GM21576 (cell line): Measurements from ENCODE around the gene ENO2.

Experiments
- ATAC-seq: cut with Tn5 transposase; IDR thresholded peaks from one replicate; pipeline ENCODE4 v1.9.1; 2021; ENCODE audit warnings: mild to moderate bottlenecking, moderate library complexity; ENCODE audit not compliant: unreplicated experiment

The ENO2 gene

GRCh38 chr12:6929466-6930452, 15.4 kb downstream of the ENO2 start:
- ATAC-seq, result no peak

GRCh38 chr12:6932766-6933165, 18.4 kb downstream of the ENO2 start:
- no peak for ATAC-seq

- no peak for ATAC-seq
Measured at GRCh38 chr12:6934110-6934509, 19.7 kb downstream of the ENO2 start.

GRCh38 chr12:6935371-6936193, 21.2 kb downstream of the ENO2 start:
- no peak for ATAC-seq

GRCh38 chr12:6936194-6936635, 21.8 kb downstream of the ENO2 start:
- ATAC-seq, result no peak

- peak; percentile 6 for ATAC-seq
Measured at GRCh38 chr12:6936636-6937480, 22.5 kb downstream of the ENO2 start.

DNA sequence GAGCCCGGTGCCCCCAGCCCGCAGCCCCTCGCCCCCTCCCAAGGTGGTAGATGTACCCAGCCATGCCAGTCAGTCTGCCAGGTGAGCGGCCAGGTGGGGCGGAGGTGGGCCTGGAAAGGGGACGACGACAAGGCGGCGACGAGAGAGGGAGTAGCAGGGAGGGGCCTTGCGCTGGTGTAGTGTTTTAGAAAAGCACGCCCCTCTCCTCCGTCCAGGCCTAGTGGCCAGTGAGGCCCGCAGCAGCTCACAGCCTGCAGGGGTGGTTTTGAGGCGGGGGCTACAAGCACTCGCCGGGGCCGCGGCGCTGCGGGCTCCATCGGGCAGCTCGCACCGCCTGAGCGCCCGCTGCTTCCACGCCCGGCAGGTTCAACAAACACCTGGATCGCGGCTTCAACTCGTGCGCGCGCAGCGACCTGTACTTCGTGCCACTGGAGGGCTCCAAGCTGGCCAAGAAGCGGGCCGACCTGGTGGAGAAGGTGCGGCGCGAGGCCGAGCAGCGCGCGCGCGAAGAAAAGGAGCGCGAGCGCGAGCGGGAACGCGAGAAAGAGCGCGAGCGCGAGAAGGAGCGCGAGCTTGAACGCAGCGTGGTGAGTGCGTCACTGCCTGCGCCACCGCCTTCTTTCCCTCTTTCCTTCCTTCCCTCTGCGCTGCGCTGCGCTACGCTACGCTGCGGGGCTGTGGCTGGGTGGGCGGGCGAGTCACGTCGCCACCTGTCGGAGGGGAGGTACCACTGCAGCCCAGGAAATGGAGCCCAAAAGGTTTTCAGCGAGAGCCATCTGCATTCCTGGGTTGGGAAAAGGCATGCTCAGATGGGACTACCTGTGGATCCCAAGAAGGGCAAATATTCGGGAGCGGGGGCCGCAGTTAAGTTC, 23.3 kb downstream of the ENO2 start:
- peak; percentile 89 for ATAC-seq

DNA sequence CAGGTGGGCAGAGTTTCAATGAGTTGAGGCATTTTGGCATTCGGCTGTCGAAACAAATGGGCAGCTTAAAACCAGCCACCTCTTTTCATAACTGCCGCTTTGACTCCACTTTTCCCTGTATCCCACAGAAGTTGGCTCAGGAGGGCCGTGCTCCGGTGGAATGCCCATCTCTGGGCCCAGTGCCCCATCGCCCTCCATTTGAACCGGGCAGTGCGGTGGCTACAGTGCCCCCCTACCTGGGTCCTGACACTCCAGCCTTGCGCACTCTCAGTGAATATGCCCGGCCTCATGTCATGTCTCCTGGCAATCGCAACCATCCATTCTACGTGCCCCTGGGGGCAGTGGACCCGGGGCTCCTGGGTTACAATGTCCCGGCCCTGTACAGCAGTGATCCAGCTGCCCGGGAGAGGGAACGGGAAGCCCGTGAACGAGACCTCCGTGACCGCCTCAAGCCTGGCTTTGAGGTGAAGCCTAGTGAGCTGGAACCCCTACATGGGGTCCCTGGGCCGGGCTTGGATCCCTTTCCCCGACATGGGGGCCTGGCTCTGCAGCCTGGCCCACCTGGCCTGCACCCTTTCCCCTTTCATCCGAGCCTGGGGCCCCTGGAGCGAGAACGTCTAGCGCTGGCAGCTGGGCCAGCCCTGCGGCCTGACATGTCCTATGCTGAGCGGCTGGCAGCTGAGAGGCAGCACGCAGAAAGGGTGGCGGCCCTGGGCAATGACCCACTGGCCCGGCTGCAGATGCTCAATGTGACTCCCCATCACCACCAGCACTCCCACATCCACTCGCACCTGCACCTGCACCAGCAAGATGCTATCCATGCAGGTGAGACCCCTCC, 24.2 kb downstream of the ENO2 start:
- ATAC-seq, result no peak

DNA sequence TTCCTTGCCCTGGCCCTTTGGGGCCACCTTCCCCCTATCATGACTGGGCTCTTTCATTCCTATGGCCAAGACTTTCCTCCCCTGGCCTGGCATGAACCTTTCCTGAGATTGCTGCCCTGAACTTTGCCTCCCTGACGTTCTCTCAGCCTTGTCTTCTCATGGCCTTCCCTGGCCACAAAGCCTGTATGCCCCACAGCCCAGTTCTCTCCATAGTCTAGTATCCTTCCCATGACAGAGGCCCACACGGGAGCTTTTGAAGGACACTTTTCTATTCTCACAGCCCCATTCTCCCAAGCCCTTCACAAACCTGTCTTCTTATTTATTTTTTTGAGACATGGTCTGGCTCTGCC, 24.8 kb downstream of the ENO2 start:
- ATAC-seq, result no peak

GRCh38 chr12:6941267-6941666, 26.9 kb downstream of the ENO2 start:
- no peak for ATAC-seq

- ATAC-seq, result no peak
Measured at GRCh38 chr12:6941782-6942181, 27.4 kb downstream of the ENO2 start.

- no peak for ATAC-seq
Measured at GRCh38 chr12:6942331-6942665, 27.9 kb downstream of the ENO2 start.

DNA sequence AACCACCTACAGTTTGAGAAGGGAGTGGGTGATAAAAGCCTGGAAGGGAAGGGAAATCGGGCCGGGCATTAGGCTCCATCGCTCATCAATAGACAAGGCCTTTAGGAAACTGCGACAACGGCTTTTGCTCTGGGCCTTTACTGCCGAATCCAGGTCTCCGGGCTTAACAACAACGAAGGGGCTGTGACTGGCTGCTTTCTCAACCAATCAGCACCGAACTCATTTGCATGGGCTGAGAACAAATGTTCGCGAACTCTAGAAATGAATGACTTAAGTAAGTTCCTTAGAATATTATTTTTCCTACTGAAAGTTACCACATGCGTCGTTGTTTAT, 29.0 kb downstream of the ENO2 start:
- ATAC-seq, result peak; percentile 33

DNA sequence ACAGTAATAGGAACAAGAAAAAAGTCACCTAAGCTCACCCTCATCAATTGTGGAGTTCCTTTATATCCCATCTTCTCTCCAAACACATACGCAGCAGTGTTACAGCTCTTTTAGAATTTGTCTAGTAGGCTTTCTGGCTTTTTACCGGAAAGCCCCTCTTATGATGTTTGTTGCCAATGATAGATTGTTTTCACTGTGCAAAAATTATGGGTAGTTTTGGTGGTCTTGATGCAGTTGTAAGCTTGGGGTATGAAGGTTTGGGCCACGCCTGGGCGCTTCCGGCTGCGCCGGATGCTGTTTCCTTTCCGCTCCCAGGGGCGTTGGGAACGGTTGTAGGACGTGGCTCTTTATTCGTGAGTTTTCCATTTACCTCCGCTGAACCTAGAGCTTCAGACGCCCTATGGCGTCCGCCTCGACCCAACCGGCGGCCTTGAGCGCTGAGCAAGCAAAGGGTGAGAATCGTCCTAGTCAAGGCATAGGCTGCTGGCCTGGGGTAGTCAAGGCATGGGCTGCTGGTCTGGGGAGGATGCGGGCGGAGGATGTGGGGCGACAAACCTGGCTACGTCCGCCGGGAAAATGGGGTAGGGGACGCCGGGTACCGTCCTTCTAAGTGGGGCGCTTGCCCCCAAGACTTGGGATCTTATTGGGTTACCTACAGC, 29.5 kb downstream of the ENO2 start, which contains the start of the genes C12orf57 and RNU7-1:
C12orf57 (plus strand) TSS at position 301 of the 659 bp plus-strand sequence; CDS start at position 401, 100 bp downstream.
RNU7-1 (plus strand) TSS at position 95 of the 659 bp plus-strand sequence.
- ATAC-seq, result peak; percentile 29

GRCh38 chr12:6944381-6945186, 30.2 kb downstream of the ENO2 start:
- ATAC-seq, result peak; percentile 30

DNA sequence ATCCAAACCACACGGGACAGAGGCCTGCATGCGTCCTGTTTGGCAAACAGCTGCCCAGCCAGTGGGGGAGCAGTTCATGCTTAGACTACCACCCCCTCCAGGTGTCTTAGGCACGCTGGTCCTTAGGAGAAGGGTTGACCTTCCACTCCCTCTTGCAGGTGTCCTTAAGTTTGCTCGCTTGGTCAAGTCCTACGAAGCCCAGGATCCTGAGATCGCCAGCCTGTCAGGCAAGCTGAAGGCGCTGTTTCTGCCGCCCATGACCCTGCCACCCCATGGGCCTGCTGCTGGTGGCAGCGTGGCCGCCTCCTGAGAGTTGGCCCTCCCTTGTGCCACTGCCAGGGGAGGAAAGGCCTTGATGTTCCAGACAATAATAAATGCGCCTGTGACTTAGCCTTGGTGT, 31.2 kb downstream of the ENO2 start:
- no peak for ATAC-seq

DNA sequence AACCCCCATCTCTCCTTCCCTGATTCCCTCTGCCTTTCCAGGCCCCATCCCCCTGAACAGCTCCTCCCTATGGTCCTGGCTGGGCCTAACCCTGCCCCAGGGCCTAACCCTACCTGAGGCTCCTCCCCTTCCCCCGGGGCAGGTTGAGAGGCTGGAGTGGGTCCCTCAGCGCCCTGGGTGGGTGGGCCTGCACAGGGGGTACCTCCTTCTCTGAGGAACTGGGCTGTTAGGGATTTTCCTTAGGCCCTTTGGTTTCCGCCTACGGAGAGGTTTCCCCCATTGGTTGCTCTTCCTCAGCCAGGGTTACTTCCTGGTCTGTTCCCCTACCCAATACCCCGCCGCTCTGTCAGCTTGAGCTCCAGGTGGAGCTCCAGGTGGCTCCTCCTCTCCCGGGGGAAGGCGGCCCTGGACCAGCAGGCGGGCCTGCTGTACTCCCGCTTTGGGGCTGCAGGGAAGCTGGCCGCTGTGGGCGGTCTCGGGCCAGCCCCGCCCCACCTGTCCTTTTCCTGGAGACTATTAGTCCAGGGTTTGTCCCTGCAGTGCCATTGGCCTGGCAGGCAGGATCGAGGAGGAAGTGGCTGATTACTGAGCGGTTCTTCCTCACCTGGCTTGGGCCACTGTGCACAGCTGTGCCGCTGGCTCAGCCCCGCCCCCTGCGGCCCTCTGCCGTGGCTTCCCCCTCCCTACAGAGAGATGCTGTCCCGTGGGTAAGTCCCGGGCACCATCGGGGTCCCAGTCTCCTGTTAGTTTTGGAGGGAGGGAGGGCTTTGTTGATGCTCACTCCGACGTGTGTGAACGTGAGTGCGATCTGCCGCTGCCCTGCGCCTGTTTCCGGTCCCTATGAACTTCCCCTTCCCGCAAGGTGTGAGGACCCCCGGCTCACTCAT, 31.9 kb downstream of the ENO2 start:
- peak; percentile 20 for ATAC-seq
